Effector memory CD4-positive, alpha-beta T cell (primary cell): Measurements from ENCODE around the gene MAST2.
"Not testable (repeated sequence)": the region's sequence is repeated elsewhere in the genome, so short reads cannot be mapped to it uniquely, and the experiment has no call there.

Experiments used
- DNase-seq, 3 donors: peaks; one replicate each; pipeline ENCODE4 v3.0.0-alpha.2; 2020
- H3K27ac ChIP-seq: 2 replicates; pipeline ENCODE4 v1.7.0; 2013; ENCODE audit warnings: mild to moderate bottlenecking, low read length, moderate library complexity; ENCODE audit not compliant: insufficient read depth, poor library complexity, severe bottlenecking
- H3K27me3 ChIP-seq: replicated peaks from 2 replicates; pipeline ENCODE4 v1.7.0; 2013; ENCODE audit warnings: mild to moderate bottlenecking, low read length; ENCODE audit not compliant: insufficient read depth, control insufficient read depth, poor library complexity, severe bottlenecking
- H3K36me3 ChIP-seq: 2 replicates; pipeline ENCODE4 v1.7.0; 2013; ENCODE audit warnings: mild to moderate bottlenecking, low read length, moderate library complexity; ENCODE audit not compliant: control insufficient read depth, insufficient read depth
- H3K4me1 ChIP-seq: 2 replicates; pipeline ENCODE4 v1.7.0; 2013; ENCODE audit warnings: low read length, mild to moderate bottlenecking; ENCODE audit not compliant: control insufficient read depth, insufficient read depth, poor library complexity, severe bottlenecking
- H3K4me3 ChIP-seq: 2 replicates; pipeline ENCODE4 v1.7.0; 2013; ENCODE audit warnings: low read length, low read depth, mild to moderate bottlenecking; ENCODE audit not compliant: insufficient read depth, poor library complexity, severe bottlenecking
- H3K9me3 ChIP-seq: 2 replicates; pipeline ENCODE4 v1.7.0; 2013; ENCODE audit warnings: mild to moderate bottlenecking, low read length, moderate library complexity; ENCODE audit not compliant: control insufficient read depth

MAST2 gene

GRCh38 chr1:45834689-45835088, 31.3 kb downstream of the MAST2 start:
- Histone ChIP-seq H3K36me3 (no peaks in the 10 kb centered on the region), H3K9me3 (no peaks in the 10 kb centered on the region), H3K27ac (no peak overlapping the region), H3K4me1 (no peaks in the 10 kb centered on the region), H3K27me3 (no peaks in the 10 kb centered on the region), H3K4me3 (no peak overlapping the region)
- DNase-seq, result no peak

GRCh38 chr1:45836451-45836850, 33.0 kb downstream of the MAST2 start:
- Histone ChIP-seq H3K9me3 (no peaks in the 10 kb centered on the region), H3K4me3 (no peak overlapping the region), H3K36me3 (no peaks in the 10 kb centered on the region), H3K4me1 (no peaks in the 10 kb centered on the region), H3K27ac (no peak overlapping the region), H3K27me3 (no peaks in the 10 kb centered on the region)
- no peak for DNase-seq

- H3K4me3 ChIP-seq, H3K27ac ChIP-seq, H3K36me3 ChIP-seq, DNase-seq, H3K27me3 ChIP-seq, H3K4me1 ChIP-seq, H3K9me3 ChIP-seq: not testable (repeated sequence)
Observed at GRCh38 chr1:45836861-45837260, 33.4 kb downstream of the MAST2 start.

DNA sequence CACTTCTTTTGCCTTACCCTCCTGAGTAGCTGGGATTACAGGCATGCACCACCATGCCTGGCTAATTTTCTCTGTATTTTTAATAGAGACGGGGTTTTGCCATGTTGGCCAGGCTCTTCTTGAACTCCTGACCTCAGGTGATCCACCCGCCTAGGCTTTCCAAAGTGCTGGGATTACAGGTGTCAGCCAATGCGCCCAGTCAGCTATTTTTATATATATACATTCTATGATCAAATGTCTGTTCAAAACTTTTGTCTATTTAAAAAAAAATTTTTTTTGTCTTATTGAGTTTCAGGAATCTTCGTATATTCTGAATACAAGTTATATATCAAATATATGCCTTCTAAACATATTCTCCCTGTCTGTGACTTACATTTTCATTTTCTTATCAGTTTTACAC, 34.9 kb downstream of the MAST2 start:
- H3K27ac ChIP-seq, DNase-seq, H3K9me3 ChIP-seq: not testable (repeated sequence)

DNA sequence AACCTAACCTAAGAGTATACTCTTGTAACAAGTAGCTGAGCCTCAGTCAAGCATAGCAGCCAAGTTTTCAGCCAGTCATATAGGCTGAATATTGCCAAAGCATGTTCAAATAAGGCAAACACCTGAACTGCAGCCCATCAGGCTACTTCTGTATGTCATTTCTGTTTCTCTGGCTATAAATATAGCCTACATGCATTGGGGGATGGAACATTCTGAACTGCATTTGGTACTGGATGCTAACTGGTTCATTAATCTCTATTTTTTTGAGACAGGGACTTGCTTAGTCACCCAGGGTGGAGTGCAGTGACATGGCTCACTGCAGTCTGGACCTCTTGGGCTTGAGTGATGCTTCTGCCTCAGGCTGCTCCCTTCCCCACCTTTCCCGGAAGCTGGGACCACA, 37.3 kb downstream of the MAST2 start:
- no peak overlapping the region for H3K27ac ChIP-seq
- no peaks in the 10 kb centered on the region for H3K9me3 ChIP-seq
- H3K4me1 ChIP-seq, result no peaks in the 10 kb centered on the region
- no peaks in the 10 kb centered on the region for H3K36me3 ChIP-seq
- H3K4me3 ChIP-seq, result no peak overlapping the region
- no peaks in the 10 kb centered on the region for H3K27me3 ChIP-seq
- no peak for DNase-seq

More for the DNA sequence above, 34.9 kb downstream of the MAST2 start:
- H3K36me3 ChIP-seq, H3K27me3 ChIP-seq, H3K4me1 ChIP-seq, H3K4me3 ChIP-seq: not testable (repeated sequence)

GRCh38 chr1:45842786-45843185, 39.4 kb downstream of the MAST2 start:
- Histone ChIP-seq H3K4me1 (no peaks in the 10 kb centered on the region), H3K9me3 (no peaks in the 10 kb centered on the region), H3K27ac (no peak overlapping the region), H3K27me3 (no peaks in the 10 kb centered on the region), H3K36me3 (no peaks in the 10 kb centered on the region), H3K4me3 (no peak overlapping the region)
- DNase-seq, result no peak

DNA sequence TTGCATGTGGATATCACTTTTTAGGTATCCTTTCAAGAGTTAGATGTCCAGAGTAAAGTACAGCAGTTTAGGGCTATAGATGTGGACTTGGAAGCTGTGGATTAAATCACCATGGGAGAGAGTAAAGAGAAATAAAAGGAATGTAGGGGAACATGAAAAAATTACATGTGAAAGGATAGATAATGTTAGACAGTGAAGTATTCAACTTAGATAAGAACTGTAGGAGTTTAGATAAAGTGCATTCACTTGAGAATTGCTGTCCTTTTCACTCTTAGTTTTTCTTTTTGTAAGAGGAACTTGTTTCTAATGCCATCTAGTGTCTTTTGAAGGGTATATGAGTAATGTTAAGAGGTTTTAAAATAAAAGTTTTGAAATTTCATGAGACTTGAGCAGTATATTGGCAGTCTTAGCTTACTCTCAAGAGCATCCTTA, 40.1 kb downstream of the MAST2 start:
- H3K27me3 ChIP-seq, result no peaks in the 10 kb centered on the region
- H3K4me3 ChIP-seq, result no peak overlapping the region
- H3K9me3 ChIP-seq, result no peaks in the 10 kb centered on the region
- H3K4me1 ChIP-seq, result no peaks in the 10 kb centered on the region
- DNase-seq, result no peak
- H3K36me3 ChIP-seq, result no peaks in the 10 kb centered on the region
- H3K27ac ChIP-seq, result no peak overlapping the region

DNA sequence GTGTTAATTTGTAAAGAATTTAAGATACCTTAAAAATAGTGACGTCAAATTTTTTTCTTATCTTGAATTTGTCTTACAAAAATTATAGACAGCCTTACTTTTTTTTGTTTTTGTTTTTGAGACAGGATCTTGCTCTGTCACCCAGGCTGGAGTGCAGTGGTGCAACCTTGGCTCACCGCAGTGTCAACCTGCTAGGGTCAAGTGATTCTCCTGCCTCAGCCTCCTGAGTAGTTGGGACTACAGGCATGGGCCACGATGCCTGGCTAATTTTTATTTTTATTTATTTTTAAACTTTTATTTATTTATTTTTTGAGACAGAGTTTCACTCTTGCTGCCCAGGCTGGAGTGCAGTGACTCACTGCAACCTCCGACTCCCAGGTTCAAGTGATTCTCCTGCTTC, 40.6 kb downstream of the MAST2 start:
- H3K27me3 ChIP-seq, H3K4me3 ChIP-seq, H3K9me3 ChIP-seq, H3K4me1 ChIP-seq, DNase-seq, H3K27ac ChIP-seq, H3K36me3 ChIP-seq: not testable (repeated sequence)

- H3K9me3 ChIP-seq, result no peaks in the 10 kb centered on the region
- DNase-seq, result no peak
- no peaks in the 10 kb centered on the region for H3K36me3 ChIP-seq
- H3K27ac ChIP-seq, result no peak overlapping the region
- no peak overlapping the region for H3K4me3 ChIP-seq
- no peaks in the 10 kb centered on the region for H3K27me3 ChIP-seq
- H3K4me1 ChIP-seq, result no peaks in the 10 kb centered on the region
Observed at GRCh38 chr1:45846931-45847330, 43.5 kb downstream of the MAST2 start.

- Histone ChIP-seq H3K27me3 (no peaks in the 10 kb centered on the region), H3K27ac (no peak overlapping the region), H3K4me3 (no peak overlapping the region), H3K36me3 (no peaks in the 10 kb centered on the region), H3K9me3 (no peaks in the 10 kb centered on the region), H3K4me1 (no peaks in the 10 kb centered on the region)
- DNase-seq, result no peak
Observed at GRCh38 chr1:45848097-45848496, 44.7 kb downstream of the MAST2 start.

- Histone ChIP-seq H3K9me3 (no peaks in the 10 kb centered on the region), H3K4me3 (no peak overlapping the region), H3K4me1 (no peaks in the 10 kb centered on the region), H3K36me3 (no peaks in the 10 kb centered on the region), H3K27ac (no peak overlapping the region), H3K27me3 (no peaks in the 10 kb centered on the region)
- no peak for DNase-seq
Observed at GRCh38 chr1:45848714-45849113, 45.3 kb downstream of the MAST2 start.
